HepG2 (cell line): Measurements from ENCODE around the gene DNAJC7. TPM values are rescaled to one million over a fixed set of nuclear protein-coding genes. Genes with fewer than 3 reads are reported as not detected.

ENCODE experiments used
- ARNT2 ChIP-seq: sonication (generic); formaldehyde crosslinking; IDR thresholded peaks from 2 replicates; pipeline ENCODE4 v1.8.0; 2022; ENCODE audit warnings: mild to moderate bottlenecking, low read depth, missing genetic modification reagents, moderate library complexity
- DR1 ChIP-seq: sonication (generic); formaldehyde crosslinking; IDR thresholded peaks from 2 replicates; pipeline ENCODE4 v1.8.0; 2021; ENCODE audit warnings: mild to moderate bottlenecking, missing genetic modification reagents, inconsistent platforms
- ESRRA ChIP-seq: sonication (generic); formaldehyde crosslinking; IDR thresholded peaks from 2 replicates; pipeline ENCODE4 v1.5.1; 2020; ENCODE audit warnings: mild to moderate bottlenecking, low read depth, missing genetic modification reagents
- HHEX ChIP-seq: IDR thresholded peaks from 2 replicates; pipeline ENCODE4 v1.6.1; 2016; ENCODE audit warnings: control low read depth
- ISL2 ChIP-seq: sonication (generic); formaldehyde crosslinking; IDR thresholded peaks from 2 replicates; pipeline ENCODE4 v1.5.0; 2020; ENCODE audit warnings: missing genetic modification reagents
- KLF9 ChIP-seq: IDR thresholded peaks from 2 replicates; pipeline ENCODE4 v1.6.1; 2016; ENCODE audit warnings: low read depth
- NFATC3 ChIP-seq: sonication (generic); formaldehyde crosslinking; IDR thresholded peaks from 2 replicates; pipeline ENCODE4 v1.5.1; 2020; ENCODE audit warnings: mild to moderate bottlenecking, missing genetic modification reagents
- PHF21A ChIP-seq: sonication (generic); formaldehyde crosslinking; IDR thresholded peaks from 2 replicates; pipeline ENCODE4 v1.5.0; 2020; ENCODE audit warnings: mild to moderate bottlenecking, missing genetic modification reagents
- REPIN1 ChIP-seq: sonication (generic); formaldehyde crosslinking; IDR thresholded peaks from 2 replicates; pipeline ENCODE4 v1.8.0; 2022; ENCODE audit warnings: missing genetic modification reagents, low read depth, mild to moderate bottlenecking, borderline replicate concordance
- SRF ChIP-seq: IDR thresholded peaks from 2 replicates; pipeline ENCODE4 v1.6.1; 2011; ENCODE audit warnings: mild to moderate bottlenecking, low read depth, low read length, moderate library complexity
- ZBTB34 ChIP-seq: sonication (generic); formaldehyde crosslinking; IDR thresholded peaks from 2 replicates; pipeline ENCODE4 v1.8.0; 2022; ENCODE audit warnings: mild to moderate bottlenecking, missing genetic modification reagents
- ZBTB7B ChIP-seq: sonication (generic); formaldehyde crosslinking; IDR thresholded peaks from 2 replicates; pipeline ENCODE4 v1.4.0; 2020; ENCODE audit warnings: missing genetic modification reagents
- ZMYM3 ChIP-seq: sonication (generic); formaldehyde crosslinking; IDR thresholded peaks from 2 replicates; pipeline ENCODE4 v1.5.1; 2020; ENCODE audit warnings: mild to moderate bottlenecking, missing genetic modification reagents
- ZNF138 ChIP-seq: sonication (generic); formaldehyde crosslinking; IDR thresholded peaks from 2 replicates; pipeline ENCODE4 v1.5.0; 2020; ENCODE audit warnings: mild to moderate bottlenecking, low read depth, missing genetic modification reagents
- ZNF17 ChIP-seq: sonication (generic); formaldehyde crosslinking; IDR thresholded peaks from 2 replicates; pipeline ENCODE4 v1.5.0; 2020; ENCODE audit warnings: mild to moderate bottlenecking, missing genetic modification reagents
- ZNF326 ChIP-seq: sonication (generic); formaldehyde crosslinking; IDR thresholded peaks from 2 replicates; pipeline ENCODE4 v1.4.0; 2020; ENCODE audit warnings: missing genetic modification reagents, borderline replicate concordance
- ZNF337 ChIP-seq: sonication (generic); formaldehyde crosslinking; IDR thresholded peaks from 2 replicates; pipeline ENCODE4 v1.5.1; 2020; ENCODE audit warnings: missing genetic modification reagents, low read depth, mild to moderate bottlenecking, borderline replicate concordance
- ZNF383 ChIP-seq: sonication (generic); formaldehyde crosslinking; IDR thresholded peaks from 2 replicates; pipeline ENCODE4 v1.4.0; 2020; ENCODE audit warnings: missing genetic modification reagents, mild to moderate bottlenecking, borderline replicate concordance
- ZNF451 ChIP-seq: sonication (generic); formaldehyde crosslinking; IDR thresholded peaks from 2 replicates; pipeline ENCODE4 v1.5.0; 2020; ENCODE audit warnings: mild to moderate bottlenecking, missing genetic modification reagents
- ZNF557 ChIP-seq: sonication (generic); formaldehyde crosslinking; IDR thresholded peaks from 2 replicates; pipeline ENCODE4 v1.4.0; 2020; ENCODE audit warnings: missing genetic modification reagents
- ZNF891 ChIP-seq: sonication (generic); formaldehyde crosslinking; IDR thresholded peaks from 2 replicates; pipeline ENCODE4 v1.5.0; 2020; ENCODE audit warnings: mild to moderate bottlenecking, missing genetic modification reagents
- ZSCAN29 ChIP-seq: sonication (generic); formaldehyde crosslinking; conservative IDR thresholded peaks from 2 replicates; pipeline ENCODE4 v1.4.0; 2020; ENCODE audit warnings: mild to moderate bottlenecking, missing genetic modification reagents
- ZSCAN30 ChIP-seq: sonication (generic); formaldehyde crosslinking; IDR thresholded peaks from 2 replicates; pipeline ENCODE4 v1.5.0; 2020; ENCODE audit warnings: mild to moderate bottlenecking, missing genetic modification reagents
- polyA plus RNA-seq, 8 experiments: library from polyadenylated mRNA; depleted of rRNA in 3 of 8; stranded (reverse) in 7 of 8; unstranded in 1 of 8; fragments of >200 nt; fragmentation: Illumina TruSeq in 4 of 8; extraction: Trizol in 4 of 8; gene quantifications; 2 replicates each; pipeline versions ENCODE4 v1.2.1 to v1.2.3, GENCODE V29; 2011 to 2016; ENCODE audit warnings: low read depth in 4 of 8, missing spikeins in 1 of 8, mixed read lengths in 1 of 8; ENCODE audit not compliant: insufficient read depth in 1 of 8
- total RNA-seq, 5 experiments: library from RNA; depleted of rRNA; stranded (reverse); fragments of >200 nt; fragmentation: Illumina TruSeq; extraction: Trizol; gene quantifications; 2 replicates each; pipeline ENCODE4 v1.2.3, GENCODE V29; 2016; ENCODE audit warnings: low read depth in 1 of 5
- TF ChIP-seq, protein P1 (sequence below): sonication (generic); formaldehyde crosslinking; IDR thresholded peaks from 2 replicates; pipeline ENCODE4 v1.5.1; 2020; ENCODE audit warnings: mild to moderate bottlenecking, moderate library complexity, missing genetic modification reagents
- TF ChIP-seq, protein P2 (sequence below): IDR thresholded peaks from 2 replicates; pipeline ENCODE4 v1.6.1; 2016
- TF ChIP-seq, protein P3 (sequence below): sonication (generic); formaldehyde crosslinking; IDR thresholded peaks from 2 replicates; pipeline ENCODE4 v1.8.0; 2022; ENCODE audit warnings: missing genetic modification reagents, low read depth, mild to moderate bottlenecking, borderline replicate concordance
- TF ChIP-seq, protein P4 (sequence below): sonication (generic); formaldehyde crosslinking; IDR thresholded peaks from 2 replicates; pipeline ENCODE4 v1.4.0; 2020; ENCODE audit warnings: mild to moderate bottlenecking, missing genetic modification reagents

The DNAJC7 gene
- total and polyA plus RNA-seq, 2 of the 13 experiments (the other 11 are each of a cell fraction or from before 2014, with no cell fraction given) = 47.7 to 132 TPM

DNA sequence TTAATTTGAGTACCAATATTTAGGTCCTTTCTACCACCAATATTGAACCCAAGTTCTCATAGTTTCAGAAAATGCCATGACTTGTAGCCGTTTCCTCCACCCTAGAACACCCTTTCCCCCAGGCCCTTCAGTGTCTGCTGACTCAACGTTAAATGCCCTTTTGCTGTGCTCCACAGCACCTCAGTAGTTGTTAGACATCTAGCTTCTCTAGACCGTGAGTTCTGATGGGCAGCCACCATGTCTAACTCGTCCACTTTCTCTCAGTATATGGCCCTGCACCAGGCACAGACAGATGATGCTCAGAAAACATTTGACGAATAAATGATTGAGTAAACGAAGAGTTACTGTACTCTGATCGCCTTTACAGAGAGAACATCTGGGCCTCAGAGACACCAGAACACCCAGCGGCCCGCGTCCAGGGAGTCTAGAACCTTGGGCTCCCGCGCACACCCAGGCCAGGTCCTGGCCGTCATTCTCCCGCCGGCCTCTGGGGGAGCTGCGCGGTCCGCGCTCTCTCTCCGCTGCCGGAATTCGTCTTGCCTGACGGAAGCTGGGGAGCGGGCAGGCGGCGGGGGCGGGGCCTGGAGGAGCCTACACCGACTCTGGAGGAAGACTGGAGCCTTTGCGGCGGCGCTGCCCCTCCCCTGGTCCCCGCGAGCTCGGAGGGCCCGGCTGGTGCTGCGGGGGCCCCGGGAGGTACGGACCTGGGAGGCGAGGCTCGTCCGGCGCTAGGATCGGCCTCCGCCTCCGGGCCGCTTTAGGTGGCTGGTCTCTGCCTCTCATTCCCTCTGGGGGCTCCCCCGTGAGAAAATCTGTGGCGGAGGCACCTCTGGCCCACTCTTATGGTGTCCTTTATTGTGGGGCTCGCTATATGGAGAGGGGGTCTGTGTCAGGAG is 2.5 kb upstream of the DNAJC7 start, which contains the start of gene NKIRAS2 (continued):
- 0 out of 2 replicates have a peak, but pooled peaks have one; percentile 63 for TF ChIP-seq ARNT2 (CRISPR knock-in tag)
- no peak for TF ChIP-seq ESRRA (CRISPR knock-in tag)
- peak; percentile 67; the same call in 1 of the 2 replicates for TF ChIP-seq ZMYM3 (CRISPR knock-in tag)
- TF ChIP-seq ZNF383 (CRISPR knock-in tag) = no peak
- TF ChIP-seq ZSCAN29 (CRISPR knock-in tag) = peak; percentile 77; the same call in 1 of the 2 replicates
- TF ChIP-seq ZSCAN30 (CRISPR knock-in tag) = no peak
- peak; percentile 63; the same call in 1 of the 2 replicates for TF ChIP-seq DR1 (CRISPR knock-in tag)
- TF ChIP-seq ZNF138 (CRISPR knock-in tag) = 0 out of 2 replicates have a peak, but pooled peaks have one; percentile 79
- TF ChIP-seq ZNF891 (CRISPR knock-in tag) = peak; percentile 81
- TF ChIP-seq ZNF326 (CRISPR knock-in tag) = no peak
- no peak for TF ChIP-seq ZNF557 (CRISPR knock-in tag)
- TF ChIP-seq HHEX = no peak
- TF ChIP-seq SRF = peak; percentile 71; the same call in 1 of the 2 replicates
- TF ChIP-seq PHF21A (CRISPR knock-in tag) = peak; percentile 71; the same call in 1 of the 2 replicates
- TF ChIP-seq, protein P1, sequence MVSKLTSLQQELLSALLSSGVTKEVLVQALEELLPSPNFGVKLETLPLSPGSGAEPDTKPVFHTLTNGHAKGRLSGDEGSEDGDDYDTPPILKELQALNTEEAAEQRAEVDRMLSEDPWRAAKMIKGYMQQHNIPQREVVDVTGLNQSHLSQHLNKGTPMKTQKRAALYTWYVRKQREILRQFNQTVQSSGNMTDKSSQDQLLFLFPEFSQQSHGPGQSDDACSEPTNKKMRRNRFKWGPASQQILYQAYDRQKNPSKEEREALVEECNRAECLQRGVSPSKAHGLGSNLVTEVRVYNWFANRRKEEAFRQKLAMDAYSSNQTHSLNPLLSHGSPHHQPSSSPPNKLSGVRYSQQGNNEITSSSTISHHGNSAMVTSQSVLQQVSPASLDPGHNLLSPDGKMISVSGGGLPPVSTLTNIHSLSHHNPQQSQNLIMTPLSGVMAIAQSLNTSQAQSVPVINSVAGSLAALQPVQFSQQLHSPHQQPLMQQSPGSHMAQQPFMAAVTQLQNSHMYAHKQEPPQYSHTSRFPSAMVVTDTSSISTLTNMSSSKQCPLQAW (CRISPR knock-in tag) = peak; percentile 98
- TF ChIP-seq, protein P2, sequence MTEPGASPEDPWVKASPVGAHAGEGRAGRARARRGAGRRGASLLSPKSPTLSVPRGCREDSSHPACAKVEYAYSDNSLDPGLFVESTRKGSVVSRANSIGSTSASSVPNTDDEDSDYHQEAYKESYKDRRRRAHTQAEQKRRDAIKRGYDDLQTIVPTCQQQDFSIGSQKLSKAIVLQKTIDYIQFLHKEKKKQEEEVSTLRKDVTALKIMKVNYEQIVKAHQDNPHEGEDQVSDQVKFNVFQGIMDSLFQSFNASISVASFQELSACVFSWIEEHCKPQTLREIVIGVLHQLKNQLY (CRISPR knock-in tag) = no peak
- no peak; the same call in 1 of the 2 replicates for TF ChIP-seq ZNF17 (CRISPR knock-in tag)
- TF ChIP-seq KLF9 = no peak; the same call in 1 of the 2 replicates
- TF ChIP-seq ZNF337 = no peak
- no peak for TF ChIP-seq ZNF451 (CRISPR knock-in tag)
- peak; percentile 54; the same call in 1 of the 2 replicates for TF ChIP-seq REPIN1 (CRISPR knock-in tag)
- TF ChIP-seq, protein P3, sequence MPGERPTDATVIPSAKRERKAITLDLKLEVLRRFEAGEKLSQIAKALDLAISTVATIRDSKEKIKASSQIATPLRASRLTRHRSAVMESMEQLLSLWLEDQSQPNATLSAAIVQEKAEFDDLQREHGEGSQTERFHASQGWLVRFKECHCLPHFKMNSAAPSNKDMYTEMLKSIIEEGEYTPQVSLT (CRISPR knock-in tag) = no peak
- TF ChIP-seq, protein P4, sequence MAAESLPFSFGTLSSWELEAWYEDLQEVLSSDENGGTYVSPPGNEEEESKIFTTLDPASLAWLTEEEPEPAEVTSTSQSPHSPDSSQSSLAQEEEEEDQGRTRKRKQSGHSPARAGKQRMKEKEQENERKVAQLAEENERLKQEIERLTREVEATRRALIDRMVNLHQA (CRISPR knock-in tag) = no peak
- TF ChIP-seq ZBTB34 (CRISPR knock-in tag) = no peak
- peak; percentile 89 for TF ChIP-seq ISL2
- TF ChIP-seq ZBTB7B (CRISPR knock-in tag) = peak; percentile 72; the same call in 1 of the 2 replicates
- TF ChIP-seq NFATC3 (CRISPR knock-in tag) = no peak
